Measurements from ENCODE around the gene ENPEP. TPM values are rescaled to one million over a fixed set of nuclear protein-coding genes. Genes with fewer than 3 reads are reported as not detected.
"Not testable (repeated sequence)": the region's sequence is repeated elsewhere in the genome, so short reads cannot be mapped to it uniquely, and the experiment has no call there.

The ENPEP gene
- total RNA-seq, 6 donors from 2014 or later = 0.49 to 10.6 (median 6.1) TPM

DNA sequence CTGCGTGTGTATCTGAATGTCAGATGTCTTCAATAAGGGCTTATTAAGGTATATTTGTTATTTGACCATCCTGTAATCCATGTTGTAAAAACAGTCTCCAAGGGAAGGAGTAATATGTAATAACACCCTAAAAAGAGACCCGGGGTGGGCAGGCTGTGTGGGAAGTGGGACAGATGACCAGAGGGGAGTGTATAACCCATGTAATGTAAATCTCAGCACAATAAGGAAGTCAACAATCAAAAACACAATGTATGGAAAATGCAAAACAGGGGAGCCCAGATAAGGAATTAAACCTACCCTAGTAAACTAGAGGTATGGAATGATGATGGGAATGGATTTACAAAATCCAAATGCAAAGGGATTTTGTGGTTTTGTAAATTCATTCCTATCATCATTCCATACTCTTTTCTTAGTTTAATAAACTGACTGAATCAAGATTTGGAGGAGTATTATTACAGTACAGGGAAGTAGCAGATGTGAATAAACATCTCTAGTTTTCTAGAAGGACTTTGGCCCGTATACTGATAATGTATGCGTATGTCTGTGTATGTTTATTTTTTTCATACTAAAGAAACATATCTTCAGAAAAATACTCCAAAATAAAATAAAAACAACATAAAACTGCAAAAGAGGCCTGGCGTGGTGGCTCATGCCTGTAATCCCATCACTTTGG, 15.7 kb upstream of the ENPEP start:
- no peaks in the 10 kb centered on the region for H3K4me1 ChIP-seq
- WGBS, 2 donors = 88 to 92% methylated on average over 5 of the region's 5 CpGs
- TF ChIP-seq, protein P1, sequence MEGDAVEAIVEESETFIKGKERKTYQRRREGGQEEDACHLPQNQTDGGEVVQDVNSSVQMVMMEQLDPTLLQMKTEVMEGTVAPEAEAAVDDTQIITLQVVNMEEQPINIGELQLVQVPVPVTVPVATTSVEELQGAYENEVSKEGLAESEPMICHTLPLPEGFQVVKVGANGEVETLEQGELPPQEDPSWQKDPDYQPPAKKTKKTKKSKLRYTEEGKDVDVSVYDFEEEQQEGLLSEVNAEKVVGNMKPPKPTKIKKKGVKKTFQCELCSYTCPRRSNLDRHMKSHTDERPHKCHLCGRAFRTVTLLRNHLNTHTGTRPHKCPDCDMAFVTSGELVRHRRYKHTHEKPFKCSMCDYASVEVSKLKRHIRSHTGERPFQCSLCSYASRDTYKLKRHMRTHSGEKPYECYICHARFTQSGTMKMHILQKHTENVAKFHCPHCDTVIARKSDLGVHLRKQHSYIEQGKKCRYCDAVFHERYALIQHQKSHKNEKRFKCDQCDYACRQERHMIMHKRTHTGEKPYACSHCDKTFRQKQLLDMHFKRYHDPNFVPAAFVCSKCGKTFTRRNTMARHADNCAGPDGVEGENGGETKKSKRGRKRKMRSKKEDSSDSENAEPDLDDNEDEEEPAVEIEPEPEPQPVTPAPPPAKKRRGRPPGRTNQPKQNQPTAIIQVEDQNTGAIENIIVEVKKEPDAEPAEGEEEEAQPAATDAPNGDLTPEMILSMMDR (IDR thresholded peaks at IDR 0.05) = no peak
- TF ChIP-seq EP300 (IDR thresholded peaks at IDR 0.05) (no peak), POLR2AphosphoS5 (IDR thresholded peaks at IDR 0.05) (no peak)
- H3K9me3 ChIP-seq = no peaks in the 10 kb centered on the region
- no peak overlapping the region for H3K4me3 ChIP-seq
- no peak for ATAC-seq (ENCODE audit: low FRiP score in 2 of 2)
- no peaks in the 10 kb centered on the region for H3K27me3 ChIP-seq
- no peak overlapping the region for H3K27ac ChIP-seq
- DNase-seq = no peak
- H3K36me3 ChIP-seq = no peaks in the 10 kb centered on the region

DNA sequence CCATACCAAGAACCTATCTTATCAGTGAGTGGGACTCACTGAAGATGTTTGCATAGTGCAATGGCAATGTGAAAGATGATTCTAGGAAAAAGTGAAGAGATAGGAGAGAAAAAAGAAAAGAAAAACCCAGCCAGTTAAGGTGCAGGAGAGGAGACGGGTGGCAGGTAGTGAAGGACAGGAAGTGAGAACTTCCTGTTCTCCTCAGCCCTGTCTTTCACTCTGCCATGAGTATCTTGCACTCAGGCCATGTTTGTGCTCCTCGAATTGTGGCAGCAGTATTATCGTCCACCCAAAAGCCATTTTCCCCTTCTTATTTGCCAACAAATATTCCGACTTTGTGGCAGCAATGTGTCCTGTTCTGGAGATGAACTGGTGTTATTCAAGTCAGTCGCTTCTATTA, 8.6 kb upstream of the ENPEP start:
- Histone ChIP-seq H3K27me3 (no peaks in the 10 kb centered on the region), H3K27ac (no peak overlapping the region), H3K9me3 (peaks cover 0 to 2% (median 0%) of the 10 kb centered on the region in 4 donors), H3K4me3 (no peak overlapping the region), H3K36me3 (no peaks in the 10 kb centered on the region), H3K4me1 (no peaks in the 10 kb centered on the region)
- WGBS, 2 donors = 77 to 79% methylated on average over 5 of the region's 5 CpGs
- ATAC-seq (ENCODE audit: low FRiP score in 2 of 2) = no peak
- no peak for TF ChIP-seq POLR2AphosphoS5 (IDR thresholded peaks at IDR 0.05)
- DNase-seq = no peak

DNA sequence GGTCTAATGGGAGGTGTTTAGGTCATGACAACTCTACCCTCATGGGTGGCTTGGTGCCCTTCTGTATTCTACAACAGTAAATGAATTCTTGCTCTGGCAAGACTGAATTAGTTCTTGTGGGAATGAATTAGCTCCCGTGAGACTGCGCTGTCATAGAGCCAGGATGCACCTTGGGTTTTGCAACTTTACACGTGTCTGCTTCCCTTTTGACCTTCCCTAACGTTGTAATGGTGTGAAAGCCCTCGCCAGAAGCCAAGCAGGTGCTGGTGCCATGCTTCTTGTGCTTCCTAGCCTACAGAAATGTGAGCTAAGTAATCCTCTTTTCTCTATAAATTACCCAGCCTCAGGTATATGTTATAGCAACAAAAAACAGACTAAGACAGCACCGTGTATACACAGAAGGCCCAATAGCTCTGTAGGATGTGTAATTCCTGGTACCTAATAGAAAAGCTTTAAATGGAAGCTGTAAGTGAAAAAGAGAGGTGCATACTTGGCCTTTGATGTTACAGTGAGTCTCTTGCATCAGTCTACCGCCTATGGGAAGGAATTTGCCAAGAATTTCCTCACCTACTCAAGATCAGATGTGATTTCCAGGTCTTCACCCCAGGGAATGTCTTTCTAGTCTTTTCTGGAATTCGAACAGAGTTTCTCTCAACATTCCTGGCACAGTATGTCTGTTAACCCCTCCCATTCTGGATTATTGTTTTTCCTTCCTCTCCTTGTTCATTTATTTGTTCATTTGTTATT, 3.2 kb upstream of the ENPEP start:
- Histone ChIP-seq H3K27ac (no peak overlapping the region), H3K27me3 (no peaks in the 10 kb centered on the region), H3K9me3 (peaks cover 0 to 2% (median 0%) of the 10 kb centered on the region in 4 donors), H3K4me1 (peaks cover 0 to 8% (median 0%) of the 10 kb centered on the region in 4 donors), H3K36me3 (no peaks in the 10 kb centered on the region), H3K4me3 (no peak overlapping the region)
- DNase-seq (no peak), ATAC-seq (ENCODE audit: low FRiP score in 2 of 2) (no peak)
- WGBS, 2 donors = 54 to 56% methylated on average over 8 of the region's 8 CpGs
- TF ChIP-seq, protein P1 (IDR thresholded peaks at IDR 0.05) = no peak

DNA sequence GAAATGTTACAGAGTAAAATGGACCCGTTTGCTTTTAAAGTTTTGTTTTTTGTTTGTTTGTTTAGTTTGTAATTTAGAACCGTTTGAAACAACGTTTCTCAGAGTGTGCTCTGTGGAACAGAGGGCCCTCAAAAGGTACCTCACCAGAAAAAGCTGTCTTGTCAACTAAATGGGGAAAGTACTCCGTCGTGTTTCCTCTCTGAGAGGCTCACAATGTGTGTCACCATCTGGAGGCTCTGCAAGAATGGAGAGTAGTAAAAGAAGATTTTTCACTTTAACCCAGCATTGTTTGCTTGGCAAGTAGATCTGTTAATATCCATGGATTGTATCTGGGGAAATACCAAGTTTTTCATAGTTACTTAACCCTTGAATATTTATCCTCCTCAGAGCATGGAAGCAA, 1.5 kb upstream of the ENPEP start:
- peaks cover 0 to 8% (median 0%) of the 10 kb centered on the region in 4 donors for H3K4me1 ChIP-seq
- TF ChIP-seq, protein P1 (IDR thresholded peaks at IDR 0.05) = no peak
- no peak for TF ChIP-seq EP300 (IDR thresholded peaks at IDR 0.05)
- TF ChIP-seq POLR2A (IDR thresholded peaks at IDR 0.05) = no peak
- no peak for TF ChIP-seq POLR2AphosphoS5 (IDR thresholded peaks at IDR 0.05)
- no peaks in the 10 kb centered on the region for H3K27me3 ChIP-seq
- no peak for DNase-seq
- no peaks in the 10 kb centered on the region for H3K36me3 ChIP-seq
- no peaks in the 10 kb centered on the region for H3K9me3 ChIP-seq
- H3K27ac ChIP-seq = no peak overlapping the region
- ATAC-seq (ENCODE audit: low FRiP score in 2 of 2) = no peak
- 52 to 53% methylated on average over 5 of the region's 5 CpGs for WGBS, 2 donors
- no peak overlapping the region for H3K4me3 ChIP-seq

DNA sequence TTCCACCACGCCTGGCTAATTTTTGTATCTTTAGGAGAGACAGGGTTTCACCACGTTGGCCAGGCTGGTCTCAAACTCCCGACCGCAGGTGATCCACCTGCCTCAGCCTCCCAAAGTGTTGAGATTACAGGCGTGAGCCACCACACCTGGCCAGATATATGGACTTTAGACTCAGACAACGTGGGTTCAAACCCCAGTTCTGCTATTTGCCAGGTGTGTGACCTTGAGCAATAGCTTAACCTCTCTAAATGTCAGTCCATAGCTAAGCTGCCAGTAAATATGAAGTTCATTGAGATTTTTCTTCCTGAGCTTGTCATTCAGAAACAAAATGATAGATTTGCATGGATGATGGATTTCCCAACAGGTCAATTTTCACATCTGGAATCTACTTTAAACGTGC, 875 bp upstream of the ENPEP start:
- H3K4me3 ChIP-seq; H3K4me1 ChIP-seq; H3K27ac ChIP-seq; H3K9me3 ChIP-seq; ATAC-seq (ENCODE audit: low FRiP score in 2 of 2); H3K27me3 ChIP-seq; H3K36me3 ChIP-seq; DNase-seq: not testable (repeated sequence)
- 74 to 83% methylated on average over 7 of the region's 7 CpGs for WGBS, 2 donors

DNA sequence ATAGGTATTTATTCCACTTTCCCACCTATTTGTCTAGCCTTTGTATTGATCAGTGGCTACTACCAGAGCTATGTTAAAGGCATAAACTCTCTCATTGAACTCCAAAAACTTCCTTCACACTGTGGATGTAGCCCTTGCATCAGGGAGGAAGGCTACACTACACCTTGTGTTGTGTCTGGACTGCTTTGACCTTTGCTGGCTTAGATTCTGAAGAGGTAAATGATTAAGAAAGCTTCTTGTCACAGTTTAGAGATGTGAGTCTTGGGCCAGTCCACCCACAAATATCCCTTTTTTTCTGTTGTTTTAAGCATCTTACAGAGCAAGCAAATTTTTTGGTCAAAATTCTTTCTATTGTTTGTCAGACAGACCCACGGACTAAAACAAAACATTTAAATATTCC, 1.9 kb downstream of the ENPEP start:
- H3K4me1 ChIP-seq = peaks cover 0 to 8% (median 0%) of the 10 kb centered on the region in 4 donors
- no peaks in the 10 kb centered on the region for H3K27me3 ChIP-seq
- H3K4me3 ChIP-seq = peak overlapping the region in 2 of 4 donors; percentile 38 to 44
- DNase-seq (no peak), ATAC-seq (ENCODE audit: low FRiP score in 2 of 2) (no peak)
- H3K27ac ChIP-seq = no peak overlapping the region
- no peaks in the 10 kb centered on the region for H3K36me3 ChIP-seq
- 58 to 74% methylated on average over 1 of the region's 1 CpG for WGBS, 2 donors
- no peaks in the 10 kb centered on the region for H3K9me3 ChIP-seq
- TF ChIP-seq, protein P1 (IDR thresholded peaks at IDR 0.05) = no peak
- TF ChIP-seq POLR2AphosphoS5 (IDR thresholded peaks at IDR 0.05) = no peak
- no peak for TF ChIP-seq POLR2A (IDR thresholded peaks at IDR 0.05)
- no peak for TF ChIP-seq EP300 (IDR thresholded peaks at IDR 0.05)

Measured in upper lobe of left lung (tissue), 6 donors.